ENCODE data around the gene FARS2. TPM values are rescaled to one million over a fixed set of nuclear protein-coding genes. Genes with fewer than 3 reads are reported as not detected.

Gene FARS2
- total and polyA plus RNA-seq, 10 donors = 9.0 to 27.4 (median 19.8) TPM

DNA sequence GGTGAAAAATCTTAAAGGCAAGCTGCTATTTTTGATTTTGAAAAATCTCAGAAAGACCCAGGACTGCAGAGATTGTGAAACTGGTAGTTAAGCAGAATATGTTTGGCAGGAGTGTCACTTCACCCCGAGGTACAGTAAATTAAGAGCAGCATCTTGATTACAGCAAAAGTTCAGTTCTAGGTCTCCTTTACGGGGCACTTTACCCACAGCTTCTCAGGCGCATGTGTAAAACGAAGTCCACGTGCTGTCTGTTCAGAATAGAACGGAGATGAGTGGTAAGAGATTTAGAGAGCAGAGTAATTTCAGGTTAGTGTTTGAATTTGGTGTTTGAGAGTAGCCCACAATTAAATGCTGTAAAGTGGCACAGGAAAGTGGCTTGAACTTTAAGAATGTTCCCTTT, 84.0 kb downstream of the FARS2 start:
- no peak for DNase-seq
- Histone ChIP-seq H3K27me3 (replicated peaks in 1 of 7) (no peaks in the 10 kb centered on the region), H3K27ac (no peak overlapping the region), H3K9me3 (peaks cover 0 to 9% (median 0%) of the 10 kb centered on the region in 8 donors), H3K36me3 (no peaks in the 10 kb centered on the region), H3K4me3 (no peak overlapping the region), H3K4me1 (peaks cover 0 to 12% (median 4%) of the 10 kb centered on the region in 6 donors)
- TF ChIP-seq POLR2AphosphoS5 (IDR thresholded peaks at IDR 0.05) (no peak), CTCF (IDR thresholded peaks at IDR 0.05 in 8 of 11, conservative IDR thresholded peaks at IDR 0.05 in 3 of 11) (no peak), POLR2A (IDR thresholded peaks at IDR 0.05) (no peak)
- 92 to 96% (median 94%) methylated on average over 6 of the region's 6 CpGs for WGBS, 5 donors
- intact Hi-C loops (cut with DNase I; ENCODE audit: low total_unique reads) = no loop called here

DNA sequence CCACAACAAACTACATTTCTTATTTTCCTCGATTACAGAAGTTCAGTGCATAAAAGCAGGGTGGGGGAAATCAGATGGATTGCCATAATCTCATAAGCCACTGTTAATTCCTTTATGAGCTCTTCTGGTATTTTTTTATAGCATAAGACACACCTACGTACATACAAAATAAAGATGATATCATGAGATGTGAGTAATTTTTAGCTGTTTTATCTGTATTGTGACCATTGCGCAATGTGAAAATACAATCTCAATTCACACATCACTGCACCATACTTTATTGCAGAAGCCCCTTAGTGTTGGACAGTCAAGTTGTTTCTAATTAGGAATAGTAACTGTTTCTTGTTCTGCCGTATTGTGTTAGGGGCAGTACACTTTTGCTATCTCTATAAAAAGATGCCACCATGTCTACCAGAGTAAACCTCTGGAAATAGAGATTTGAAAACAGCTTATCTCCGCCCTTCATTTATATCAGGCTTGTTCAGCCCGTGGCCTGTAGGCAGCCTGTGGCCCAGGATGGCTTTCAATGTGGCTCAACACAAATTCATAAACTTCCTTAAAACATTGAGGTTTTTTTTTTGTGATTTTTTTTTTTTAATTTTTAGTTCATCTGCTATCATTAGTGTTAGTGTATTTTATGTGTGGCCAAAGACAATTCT, 90.4 kb downstream of the FARS2 start:
- H3K27me3 ChIP-seq (replicated peaks in 1 of 7) = no peaks in the 10 kb centered on the region
- 88 to 95% (median 91%) methylated on average over 6 of the region's 6 CpGs for WGBS, 5 donors
- intact Hi-C loops (cut with DNase I; ENCODE audit: low total_unique reads) = no loop called here

DNA sequence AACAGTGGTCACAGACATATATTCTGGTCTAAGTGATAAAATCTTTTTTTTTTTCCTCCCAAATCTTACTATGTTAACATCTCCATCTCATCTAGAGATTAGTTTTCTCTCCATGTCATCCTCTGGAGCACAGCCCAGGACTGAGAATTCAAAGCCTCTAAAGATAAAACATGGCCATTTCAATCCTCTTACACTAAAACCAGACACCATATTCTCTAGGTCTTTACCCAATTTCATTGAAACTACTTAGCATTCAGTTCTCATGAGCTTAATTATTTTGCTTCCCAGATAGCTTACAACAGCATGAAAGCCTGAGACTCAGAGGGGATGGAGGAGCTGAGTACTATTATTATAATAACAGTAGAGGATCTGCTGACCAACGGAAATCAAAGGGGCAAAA, 92.7 kb downstream of the FARS2 start:
- no peak overlapping the region for H3K4me3 ChIP-seq
- 84 to 95% (median 93%) methylated on average over 1 of the region's 1 CpG for WGBS, 5 donors
- no peaks in the 10 kb centered on the region for H3K27me3 ChIP-seq (replicated peaks in 1 of 7)
- no peaks in the 10 kb centered on the region for H3K36me3 ChIP-seq
- H3K4me1 ChIP-seq = peaks cover 0 to 9% (median 0%) of the 10 kb centered on the region in 6 donors
- peaks cover 0 to 3% (median 0%) of the 10 kb centered on the region in 8 donors for H3K9me3 ChIP-seq
- DNase-seq = no peak
- no peak overlapping the region for H3K27ac ChIP-seq
- TF ChIP-seq POLR2A (IDR thresholded peaks at IDR 0.05) = no peak
- TF ChIP-seq CTCF (IDR thresholded peaks at IDR 0.05 in 8 of 11, conservative IDR thresholded peaks at IDR 0.05 in 3 of 11) = no peak
- TF ChIP-seq POLR2AphosphoS5 (IDR thresholded peaks at IDR 0.05) = no peak
- intact Hi-C loops (cut with DNase I; ENCODE audit: low total_unique reads) = no loop called here

More for the DNA sequence above, 90.4 kb downstream of the FARS2 start:
- Histone ChIP-seq H3K36me3 (no peaks in the 10 kb centered on the region), H3K4me1 (peaks cover 0 to 9% (median 0%) of the 10 kb centered on the region in 6 donors), H3K27ac (no peak overlapping the region), H3K9me3 (peaks cover 0 to 9% (median 0%) of the 10 kb centered on the region in 8 donors), H3K4me3 (no peak overlapping the region)
- no peak for DNase-seq
- TF ChIP-seq POLR2AphosphoS5 (IDR thresholded peaks at IDR 0.05) (no peak), POLR2A (IDR thresholded peaks at IDR 0.05) (no peak)

- Histone ChIP-seq H3K9me3 (no peaks in the 10 kb centered on the region), H3K4me1 (peaks cover 0 to 15% (median 0%) of the 10 kb centered on the region in 6 donors), H3K4me3 (no peak overlapping the region), H3K27ac (no peak overlapping the region), H3K36me3 (no peaks in the 10 kb centered on the region), H3K27me3 (replicated peaks in 1 of 7) (no peaks in the 10 kb centered on the region)
- WGBS, 5 donors = 94 to 100% (median 95%) methylated on average over 1 of the region's 1 CpG
- TF ChIP-seq POLR2A (IDR thresholded peaks at IDR 0.05) (no peak), POLR2AphosphoS5 (IDR thresholded peaks at IDR 0.05) (no peak), CTCF (IDR thresholded peaks at IDR 0.05 in 8 of 11, conservative IDR thresholded peaks at IDR 0.05 in 3 of 11) (no peak)
- intact Hi-C loops (cut with DNase I; ENCODE audit: low total_unique reads) = no loop called here
- DNase-seq = no peak
Measured at GRCh38 chr6:5357486-5357885, 96.2 kb downstream of the FARS2 start.

All from spleen (tissue), 11 donors.